HUES6 (cell line): ENCODE results near the gene MCOLN1.

Experiments
- H3K27ac ChIP-seq: 2 replicates; pipeline ENCODE4 v1.7.0; 2013; ENCODE audit warnings: low read depth, mild to moderate bottlenecking, low read length, inconsistent platforms
- H3K27me3 ChIP-seq: 2 replicates; pipeline ENCODE4 v1.6.1; 2013; ENCODE audit warnings: low read length; ENCODE audit not compliant: control insufficient read depth, insufficient read depth
- H3K36me3 ChIP-seq: 2 replicates; pipeline ENCODE4 v1.6.1; 2013; ENCODE audit warnings: low read length; ENCODE audit not compliant: control insufficient read depth, insufficient read depth
- H3K4me1 ChIP-seq: 2 replicates; pipeline ENCODE4 v1.6.1; 2013; ENCODE audit warnings: low read length; ENCODE audit not compliant: control insufficient read depth, insufficient read depth
- H3K4me3 ChIP-seq: 2 replicates; pipeline ENCODE4 v1.5.1; 2013; ENCODE audit warnings: low read depth, low read length
- H3K9ac ChIP-seq: one replicate; pipeline ENCODE4 v1.6.1; 2013; ENCODE audit warnings: mild to moderate bottlenecking, low read length
- H3K9me3 ChIP-seq: 2 replicates; pipeline ENCODE4 v1.6.1; 2013; ENCODE audit warnings: low read depth, low read length; ENCODE audit not compliant: control insufficient read depth, insufficient read depth

The MCOLN1 gene

DNA sequence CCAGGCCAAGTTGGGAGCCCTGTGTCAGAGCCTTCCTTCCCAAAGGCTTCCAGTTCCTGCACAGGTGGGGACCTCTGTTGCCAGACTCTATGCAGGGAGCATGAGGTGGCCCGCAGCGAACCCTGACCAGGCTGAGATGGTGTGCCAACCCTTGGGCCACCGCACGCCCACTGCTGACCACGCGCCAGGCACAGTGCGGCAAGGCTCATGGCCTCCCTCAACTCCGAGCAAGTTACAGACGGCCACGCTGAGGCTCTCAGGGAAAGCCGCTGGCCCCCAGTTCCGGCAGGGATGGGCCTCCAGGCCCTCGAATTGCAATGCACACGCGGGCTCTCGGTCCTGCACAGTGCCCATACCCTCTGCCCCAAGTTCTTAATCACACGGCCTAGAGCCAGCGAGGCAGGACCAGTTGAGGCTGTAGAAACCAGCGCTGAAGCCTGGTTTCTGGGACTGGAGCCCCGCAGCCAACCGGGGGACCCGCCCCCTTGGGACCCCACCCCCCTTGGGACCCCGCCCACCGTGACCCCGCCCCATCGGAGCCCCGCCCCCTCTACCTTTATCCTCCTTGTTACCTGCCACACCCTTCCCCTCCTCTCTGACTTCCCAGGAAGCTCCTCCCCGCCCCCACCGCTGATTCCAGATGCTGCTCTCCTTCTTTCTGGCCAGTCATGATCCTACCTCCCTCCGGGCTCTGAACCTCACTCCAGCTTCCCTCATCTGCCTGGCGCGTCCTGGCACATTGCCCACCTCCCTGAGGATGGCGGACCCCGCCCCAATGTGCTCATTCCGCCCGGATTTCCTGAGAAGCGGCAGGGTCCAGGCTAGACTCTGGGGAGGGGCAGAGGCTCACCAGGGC lies 39.6 kb upstream of the MCOLN1 start:
- Histone ChIP-seq H3K4me3 (peak overlapping the region; percentile 52), H3K27ac (0 out of 2 replicates have a peak overlapping the region, but pooled peaks have one; percentile 5), H3K36me3 (no peaks in the 10 kb centered on the region), H3K9ac (peak overlapping the region; percentile 21), H3K9me3 (peaks cover 2% of the 10 kb centered on the region; the same call in 1 of the 2 replicates), H3K4me1 (peaks cover 22% of the 10 kb centered on the region), H3K27me3 (no peaks in the 10 kb centered on the region)

DNA sequence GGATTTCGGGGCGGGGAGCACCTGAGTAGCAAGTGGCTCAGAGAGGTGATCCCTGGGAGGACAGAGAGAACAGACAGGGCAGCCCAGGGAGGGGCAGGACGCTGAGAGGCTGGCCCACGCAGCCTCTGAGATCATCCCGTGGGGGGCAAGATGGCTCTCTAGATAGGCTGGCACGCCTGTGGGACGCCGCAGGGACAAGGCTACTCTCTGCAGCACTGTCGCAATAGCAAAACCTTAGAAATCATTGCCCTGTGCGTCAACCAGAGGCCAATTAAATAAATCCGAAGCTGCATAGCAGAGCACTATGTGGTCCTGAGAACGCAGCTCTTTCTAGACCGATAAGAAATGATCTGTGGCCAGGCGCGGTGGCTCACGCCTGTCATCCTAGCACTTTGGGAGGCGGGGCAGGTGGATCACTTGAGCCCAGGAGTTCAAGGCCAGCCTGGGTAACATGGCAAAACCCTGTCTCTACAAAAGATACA lies 38.7 kb upstream of the MCOLN1 start:
- peaks cover 22% of the 10 kb centered on the region for H3K4me1 ChIP-seq
- no peak overlapping the region for H3K9ac ChIP-seq
- H3K27me3 ChIP-seq: no peaks in the 10 kb centered on the region
- H3K27ac ChIP-seq: no peak overlapping the region
- H3K4me3 ChIP-seq: peak overlapping the region; percentile 52
- peaks cover 2% of the 10 kb centered on the region; the same call in 1 of the 2 replicates for H3K9me3 ChIP-seq
- no peaks in the 10 kb centered on the region for H3K36me3 ChIP-seq

DNA sequence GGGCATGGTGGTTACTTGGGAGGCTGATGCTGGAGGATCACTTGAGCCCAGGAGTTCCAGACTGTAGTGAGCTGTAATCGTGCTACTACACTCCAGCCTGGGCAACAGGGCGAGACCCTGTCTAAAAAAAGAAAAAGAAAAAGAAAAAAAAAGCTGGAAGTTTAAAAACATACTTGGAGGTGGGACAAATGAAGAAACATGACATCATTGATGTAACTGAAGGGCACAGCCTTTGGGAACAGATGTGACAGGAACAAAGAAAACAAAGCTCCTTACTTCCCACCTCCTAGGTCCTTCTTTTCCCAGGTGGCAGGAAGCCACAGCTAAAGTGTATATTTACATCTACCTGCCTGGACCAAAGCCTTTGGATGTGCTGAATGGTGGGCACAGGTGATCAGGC lies 35.5 kb upstream of the MCOLN1 start:
- H3K4me3 ChIP-seq: no peak overlapping the region
- H3K9ac ChIP-seq: no peak overlapping the region

DNA sequence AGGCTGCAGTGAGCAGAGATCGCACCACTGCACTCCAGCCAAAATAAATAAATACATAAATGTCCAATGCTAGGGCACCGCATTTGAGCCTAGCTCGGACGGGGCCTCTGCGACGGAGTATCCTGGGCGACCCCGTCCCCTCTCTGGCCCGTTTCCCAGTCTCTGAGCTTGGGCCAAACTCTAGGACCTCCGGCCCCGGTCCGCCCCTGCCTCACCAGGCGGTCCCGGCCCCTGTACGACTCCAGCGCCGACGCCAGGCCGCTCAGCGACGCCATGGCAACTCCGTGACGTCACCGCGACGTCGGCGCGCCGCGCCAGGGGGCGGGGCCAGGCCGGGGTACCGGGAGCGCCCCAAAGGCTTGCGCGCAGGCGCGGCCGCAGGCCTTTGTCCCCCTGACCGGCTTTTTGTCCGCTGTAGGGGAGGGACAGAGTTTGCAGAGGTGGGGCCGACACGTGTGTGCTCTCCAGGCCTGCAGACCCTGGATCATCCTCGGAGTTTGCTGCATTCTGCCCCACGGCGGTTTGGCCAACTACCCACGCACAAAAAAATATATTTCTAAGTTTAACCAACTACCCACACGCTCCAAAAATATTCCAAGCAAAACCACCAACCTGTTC lies 33.6 kb upstream of the MCOLN1 start, which contains the start of gene PEX11G:
TSS of gene PEX11G (minus strand) at position 300 of the 618 bp plus-strand sequence. CDS start at position 275, 25 bp downstream.
- Histone ChIP-seq H3K36me3 (no peaks in the 10 kb centered on the region), H3K9me3 (no peaks in the 10 kb centered on the region), H3K4me1 (peaks cover 9% of the 10 kb centered on the region), H3K27ac (no peak within 1 kb of the TSS), H3K9ac (peak within 1 kb of the TSS; percentile 62), H3K27me3 (no peaks in the 10 kb centered on the region), H3K4me3 (peak within 1 kb of the TSS; percentile 65)

More for the DNA sequence above, 35.5 kb upstream of the MCOLN1 start:
- peaks cover 21% of the 10 kb centered on the region for H3K4me1 ChIP-seq
- no peaks in the 10 kb centered on the region for H3K36me3 ChIP-seq
- H3K9me3 ChIP-seq: no peaks in the 10 kb centered on the region
- no peaks in the 10 kb centered on the region for H3K27me3 ChIP-seq
- H3K27ac ChIP-seq: no peak overlapping the region

DNA sequence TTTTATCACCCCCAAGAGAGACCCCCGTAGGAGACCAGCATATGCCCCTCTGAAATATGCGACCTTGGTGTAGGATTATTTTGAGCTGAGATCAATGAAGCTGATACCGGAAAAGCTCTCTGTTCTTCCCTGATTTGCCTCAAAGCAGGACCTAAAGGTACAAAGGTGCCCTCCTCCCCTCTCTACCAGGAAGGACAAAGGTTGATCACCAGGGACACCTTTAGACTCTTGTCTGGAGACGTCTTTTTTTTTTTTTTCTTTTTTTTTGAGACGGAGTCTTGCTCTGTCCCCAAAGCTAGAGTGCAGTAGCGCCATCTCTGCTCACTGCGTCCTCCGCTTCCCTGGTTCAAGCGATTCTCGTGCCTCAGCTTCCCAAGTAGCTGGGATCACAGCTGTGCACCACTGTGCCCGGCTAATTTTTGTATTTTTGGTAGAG lies 32.8 kb upstream of the MCOLN1 start:
- Histone ChIP-seq H3K27me3 (no peaks in the 10 kb centered on the region), H3K4me3 (no peak overlapping the region), H3K9ac (no peak overlapping the region), H3K27ac (no peak overlapping the region), H3K4me1 (peaks cover 9% of the 10 kb centered on the region), H3K36me3 (no peaks in the 10 kb centered on the region), H3K9me3 (no peaks in the 10 kb centered on the region)

- Histone ChIP-seq H3K9ac (no peak overlapping the region), H3K4me3 (no peak overlapping the region), H3K4me1 (peaks cover 9% of the 10 kb centered on the region), H3K36me3 (no peaks in the 10 kb centered on the region), H3K9me3 (no peaks in the 10 kb centered on the region), H3K27ac (no peak overlapping the region), H3K27me3 (peaks cover 3% of the 10 kb centered on the region; the same call in 1 of the 2 replicates)
Measured at GRCh38 chr19:7492142-7492541, 30.3 kb upstream of the MCOLN1 start.

- H3K36me3 ChIP-seq: no peaks in the 10 kb centered on the region
- no peaks in the 10 kb centered on the region for H3K9me3 ChIP-seq
- no peak overlapping the region for H3K9ac ChIP-seq
- no peak overlapping the region for H3K27ac ChIP-seq
- H3K27me3 ChIP-seq: peaks cover 3% of the 10 kb centered on the region; the same call in 1 of the 2 replicates
- H3K4me1 ChIP-seq: peaks cover 9% of the 10 kb centered on the region
- H3K4me3 ChIP-seq: no peak overlapping the region
Measured at GRCh38 chr19:7492558-7492957, 29.9 kb upstream of the MCOLN1 start.

- no peak overlapping the region for H3K27ac ChIP-seq
- H3K4me1 ChIP-seq: peaks cover 4% of the 10 kb centered on the region; the same call in 1 of the 2 replicates
- H3K9me3 ChIP-seq: no peaks in the 10 kb centered on the region
- peaks cover 11% of the 10 kb centered on the region for H3K27me3 ChIP-seq
- no peak overlapping the region for H3K4me3 ChIP-seq
- H3K36me3 ChIP-seq: no peaks in the 10 kb centered on the region
- H3K9ac ChIP-seq: no peak overlapping the region
Measured at GRCh38 chr19:7494416-7495098, 27.9 kb upstream of the MCOLN1 start.

DNA sequence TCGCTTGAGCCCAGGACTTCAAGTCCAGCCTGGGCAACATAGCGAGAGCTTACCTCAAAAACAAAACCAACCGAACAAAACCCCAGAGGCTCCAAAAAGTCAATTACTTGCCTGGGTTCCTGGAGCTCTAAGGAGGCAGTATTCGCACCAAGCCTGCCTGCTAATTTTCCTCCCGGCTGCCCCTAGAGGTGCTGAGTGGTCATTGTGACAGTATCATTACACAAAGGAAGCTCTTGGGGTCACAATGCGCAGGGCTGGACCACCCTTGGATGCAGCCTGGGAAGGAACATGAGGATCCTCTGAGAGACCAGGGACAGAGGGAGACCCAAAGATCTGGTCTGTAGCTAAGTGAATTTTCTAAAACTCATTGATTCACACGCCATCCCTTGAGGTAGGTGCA lies 25.1 kb upstream of the MCOLN1 start:
- H3K4me3 ChIP-seq: no peak overlapping the region
- no peaks in the 10 kb centered on the region for H3K36me3 ChIP-seq
- H3K9me3 ChIP-seq: no peaks in the 10 kb centered on the region
- H3K9ac ChIP-seq: no peak overlapping the region
- no peak overlapping the region for H3K27ac ChIP-seq
- H3K27me3 ChIP-seq: peaks cover 36% of the 10 kb centered on the region
- no peaks in the 10 kb centered on the region for H3K4me1 ChIP-seq

GRCh38 chr19:7500811-7501450 lies 21.5 kb upstream of the MCOLN1 start:
- Histone ChIP-seq H3K4me3 (peak overlapping the region; percentile 61), H3K4me1 (peaks cover 9% of the 10 kb centered on the region; the same call in 1 of the 2 replicates), H3K27me3 (peaks cover 58% of the 10 kb centered on the region), H3K27ac (no peak overlapping the region), H3K9me3 (no peaks in the 10 kb centered on the region), H3K9ac (no peak overlapping the region), H3K36me3 (no peaks in the 10 kb centered on the region)
